Measurements from ENCODE around the gene PDIA4. TPM values are rescaled to one million over a fixed set of nuclear protein-coding genes. Genes with fewer than 3 reads are reported as not detected.

The PDIA4 gene
- polyA plus RNA-seq, 2 of the 4 experiments (the other 2 are of a cell fraction) = 175 to 214 TPM

- ChIA-PET CTCF (interaction anchor here (0.8 to 3.0 kb wide), 5 partner anchors 11 to 136 kb away, joined by 3 to 16 read pairs (median 6); partner anchors contain the start of genes PDIA4 and ZNF398), POLR2A (no interaction called here)
- Histone ChIP-seq H3K4me2 (no peak overlapping the region), H3K9me3 (no peaks in the 10 kb centered on the region), H3K4me1 (no peaks in the 10 kb centered on the region), H3K4me3 (no peak overlapping the region), H3K27ac (no peak overlapping the region)
- TF ChIP-seq RARB (CRISPR knock-in tag; IDR thresholded peaks at IDR 0.05) = no peak
- no peak for TF ChIP-seq SREBF2 (IDR thresholded peaks at IDR 0.05)
- TF ChIP-seq RAD21 (conservative IDR thresholded peaks at IDR 0.05 in 1 of 2, IDR thresholded peaks at IDR 0.05 in 1 of 2) = no peak
- no peak for TF ChIP-seq ZNF302 (CRISPR knock-in tag; IDR thresholded peaks at IDR 0.05)
- no peak for TF ChIP-seq HOXB5 (CRISPR knock-in tag; IDR thresholded peaks at IDR 0.05)
- TF ChIP-seq NPAS2 (CRISPR knock-in tag; IDR thresholded peaks at IDR 0.05; ENCODE audit: borderline replicate concordance) = no peak
- TF ChIP-seq ZSCAN20 (CRISPR knock-in tag; IDR thresholded peaks at IDR 0.05) = no peak
- no peak for TF ChIP-seq ZC3H11A (IDR thresholded peaks at IDR 0.05)
- ATAC-seq (no peak), DNase-seq (ENCODE audit: low read depth in 1 of 2, low spot score in 1 of 2) (no peak), FAIRE-seq (no peak)
- 96% methylated on average over 5 of the region's 8 CpGs for WGBS (ENCODE audit: missing lambda C conversion rate)
These were observed 16.8 kb downstream of the PDIA4 start for GRCh38 chr7:149011491-149011890.

DNA sequence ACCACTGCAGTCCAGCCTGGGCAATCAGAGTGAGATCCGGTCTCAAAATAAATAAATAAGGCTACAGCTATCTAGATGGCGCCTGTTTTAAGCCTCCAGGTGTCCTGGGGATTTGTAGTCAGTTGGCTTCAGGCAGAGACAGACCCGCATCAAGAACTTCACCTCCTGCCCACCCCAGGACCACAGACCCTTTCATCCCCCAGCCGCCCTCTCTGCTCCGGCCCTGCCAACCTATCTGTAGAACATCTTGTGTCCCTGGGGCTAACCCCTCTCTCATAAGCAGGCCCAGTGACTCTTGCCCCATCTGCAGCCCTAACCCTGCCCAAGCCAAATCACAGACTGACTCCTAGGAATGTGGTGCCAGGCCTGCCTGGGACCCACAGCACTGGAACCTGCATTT is 17.9 kb downstream of the PDIA4 start:
- no peak for ATAC-seq
- Histone ChIP-seq H3K27ac (no peak overlapping the region), H3K9me3 (no peaks in the 10 kb centered on the region), H3K4me3 (no peak overlapping the region), H3K4me2 (no peak overlapping the region), H3K4me1 (no peaks in the 10 kb centered on the region)
- ChIA-PET POLR2A (no interaction called here), CTCF (interaction anchor here (0.6 to 3.0 kb wide), 7 partner anchors 10 to 211 kb away, joined by 3 to 16 read pairs (median 4); partner anchors contain the start of genes PDIA4 and ZNF398)
- FAIRE-seq = no peak
- 96% methylated on average over 5 of the region's 5 CpGs for WGBS (ENCODE audit: missing lambda C conversion rate)
- no peak for DNase-seq (ENCODE audit: low read depth in 1 of 2, low spot score in 1 of 2)
- no peak for TF ChIP-seq NR3C1 (IDR thresholded peaks at IDR 0.05)
- TF ChIP-seq, protein P1, sequence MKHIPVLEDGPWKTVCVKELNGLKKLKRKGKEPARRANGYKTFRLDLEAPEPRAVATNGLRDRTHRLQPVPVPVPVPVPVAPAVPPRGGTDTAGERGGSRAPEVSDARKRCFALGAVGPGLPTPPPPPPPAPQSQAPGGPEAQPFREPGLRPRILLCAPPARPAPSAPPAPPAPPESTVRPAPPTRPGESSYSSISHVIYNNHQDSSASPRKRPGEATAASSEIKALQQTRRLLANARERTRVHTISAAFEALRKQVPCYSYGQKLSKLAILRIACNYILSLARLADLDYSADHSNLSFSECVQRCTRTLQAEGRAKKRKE (CRISPR knock-in tag; IDR thresholded peaks at IDR 0.05; ENCODE audit: low read depth) = no peak
- no peak for TF ChIP-seq CHD4 (IDR thresholded peaks at IDR 0.05; ENCODE audit: borderline replicate concordance)
- no peak for TF ChIP-seq EHMT2 (IDR thresholded peaks at IDR 0.05; ENCODE audit: low read depth)
- TF ChIP-seq RFX5 (IDR thresholded peaks at IDR 0.05) = no peak
- no peak for TF ChIP-seq POLR2AphosphoS2 (conservative IDR thresholded peaks at IDR 0.05; ENCODE audit: low read length)
- TF ChIP-seq ZC3H11A (IDR thresholded peaks at IDR 0.05) = no peak
- no peak for TF ChIP-seq POLR2A (IDR thresholded peaks at IDR 0.05; ENCODE audit: low read length)
- TF ChIP-seq CBX8 (IDR thresholded peaks at IDR 0.05) = no peak
- no peak for TF ChIP-seq RARB (CRISPR knock-in tag; IDR thresholded peaks at IDR 0.05)
- TF ChIP-seq, protein P2, sequence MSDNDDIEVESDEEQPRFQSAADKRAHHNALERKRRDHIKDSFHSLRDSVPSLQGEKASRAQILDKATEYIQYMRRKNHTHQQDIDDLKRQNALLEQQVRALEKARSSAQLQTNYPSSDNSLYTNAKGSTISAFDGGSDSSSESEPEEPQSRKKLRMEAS (IDR thresholded peaks at IDR 0.05) = no peak
- no peak for TF ChIP-seq FOSB (CRISPR knock-in tag; IDR thresholded peaks at IDR 0.05)
- TF ChIP-seq REST (IDR thresholded peaks at IDR 0.05) = no peak
- TF ChIP-seq HEYL (CRISPR knock-in tag; IDR thresholded peaks at IDR 0.05) = no peak
- TF ChIP-seq NFE2L2 (conservative IDR thresholded peaks at IDR 0.05; ENCODE audit: low read length) = no peak
- TF ChIP-seq TP53 (CRISPR knock-in tag; IDR thresholded peaks at IDR 0.05) = no peak
- no peak for TF ChIP-seq RCOR1 (IDR thresholded peaks at IDR 0.05; ENCODE audit: low read depth, low read length)

Measured in A549 (cell line).